Measurements from ENCODE around the gene FHIT.

- no peak for TF ChIP-seq CTCF (IDR thresholded peaks at IDR 0.05)
- no peak for TF ChIP-seq POLR2A (IDR thresholded peaks at IDR 0.05)
Measured at GRCh38 chr3:59862686-59863085, 1388.6 kb downstream of the FHIT start.

All from Peyer's patch (tissue), 4 donors.